KBM-7 (cell line): Measurements from ENCODE around the gene MRPS25.
"Not testable (repeated sequence)": the region's sequence is repeated elsewhere in the genome, so short reads cannot be mapped to it uniquely, and the experiment has no call there.

Experiments used
- DNase-seq: peaks from one replicate; pipeline ENCODE4 v3.0.0-alpha.2; 2015
- in situ Hi-C: fragments of 300-500 bp; cut with MboI; formaldehyde crosslinking; loops from 2 replicates; pipeline ENCODE4 v1.14.3; 2020; ENCODE audit warnings: low sequenced_read_pairs, low pct_unique_long_range_greater_than_20kb, mixed read lengths

The MRPS25 gene

DNA sequence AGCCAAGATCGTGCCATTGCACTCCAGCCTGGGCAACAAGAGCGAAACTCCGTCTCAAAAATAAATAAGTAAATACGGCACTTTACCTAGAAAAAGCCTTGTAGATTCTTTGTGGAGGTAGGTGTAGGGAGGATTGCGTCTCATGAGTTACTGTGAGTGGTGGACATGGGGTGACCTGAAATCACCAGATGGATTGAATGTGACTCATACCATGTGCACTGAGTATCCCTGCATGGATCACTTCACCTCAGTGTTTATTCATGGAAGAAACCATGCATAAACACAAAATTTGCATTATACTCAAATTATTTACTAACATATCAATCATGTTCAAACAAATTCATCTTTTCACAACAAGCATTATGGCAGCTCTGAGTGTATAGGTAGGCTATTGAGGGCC is 55.9 kb downstream of the MRPS25 start:
- in situ Hi-C loops = no loop called here
- no peak for DNase-seq

DNA sequence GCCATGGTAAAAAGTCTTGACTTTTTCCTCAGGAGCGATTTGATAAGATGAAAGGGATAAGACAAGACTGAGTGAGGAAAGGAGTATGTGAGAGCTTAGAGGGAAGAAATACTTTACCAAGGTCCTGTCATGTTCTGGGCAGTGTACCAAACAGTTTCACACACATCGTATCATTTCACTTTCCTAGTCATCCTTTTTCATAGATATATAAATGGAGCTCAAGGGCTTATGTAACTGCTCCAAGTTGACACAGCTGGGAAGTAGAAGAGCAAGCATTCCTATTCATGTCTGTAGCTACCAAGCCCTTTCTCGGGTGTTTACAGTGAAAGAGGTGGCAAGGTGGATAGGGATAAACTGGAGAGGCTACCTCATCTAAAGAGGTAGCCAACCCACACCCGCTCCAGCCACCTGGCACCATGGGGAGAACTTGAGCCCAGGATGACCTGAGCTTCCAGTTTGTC is 57.4 kb downstream of the MRPS25 start:
- in situ Hi-C loops = no loop called here
- no peak for DNase-seq

DNA sequence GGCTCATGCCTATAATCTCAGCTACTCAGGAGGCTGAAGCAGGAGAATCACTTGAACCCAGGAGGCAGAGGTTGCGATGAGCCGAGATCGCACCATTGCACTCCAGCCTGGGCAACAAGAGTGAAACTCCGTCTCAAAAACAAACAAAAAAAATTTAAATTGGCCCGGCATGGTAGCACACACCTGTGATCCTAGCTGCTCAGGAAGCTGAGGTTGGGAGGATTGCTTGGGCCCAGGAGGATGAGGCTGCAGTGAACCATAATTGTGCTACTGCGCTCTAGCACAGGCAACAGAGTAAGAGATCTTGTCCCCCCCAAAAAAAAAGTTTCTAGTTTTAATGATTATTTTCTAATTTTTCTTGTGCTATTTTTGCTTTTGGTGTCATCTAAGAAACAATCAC is 65.9 kb downstream of the MRPS25 start:
- in situ Hi-C loops, DNase-seq: not testable (repeated sequence)
